ENCODE measurements around the gene PGM2L1. TPM values are rescaled to one million over a fixed set of nuclear protein-coding genes. Genes with fewer than 3 reads are reported as not detected.
"Not testable (repeated sequence)": the region's sequence is repeated elsewhere in the genome, so short reads cannot be mapped to it uniquely, and the experiment has no call there.

The PGM2L1 gene
- total RNA-seq, 1 donor from 2014 or later, result 20.5 TPM

DNA sequence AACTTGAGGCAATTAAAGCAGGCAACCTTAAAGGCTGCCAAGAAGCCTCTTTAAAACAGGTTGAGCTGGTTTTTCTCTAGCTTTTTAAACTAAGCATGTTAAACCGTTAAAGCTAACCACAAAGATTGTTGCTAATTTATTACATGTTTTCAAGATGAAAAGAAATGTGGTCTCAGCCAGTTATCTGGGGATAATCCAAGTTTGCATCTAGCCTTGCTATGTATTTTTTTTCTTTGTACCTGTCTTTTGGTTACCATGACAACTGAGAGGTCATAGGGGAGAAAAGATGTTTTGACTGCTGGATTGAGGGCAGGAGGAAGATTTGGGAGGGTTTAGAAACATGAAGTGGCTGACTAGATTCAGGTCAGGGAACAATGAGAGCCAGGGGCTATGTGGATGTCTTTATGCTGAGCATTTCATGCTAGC lies 19.2 kb upstream of the PGM2L1 start:
- H3K4me3 Mint-ChIP-seq (ENCODE audit: low read depth), result no peak overlapping the region

GRCh38 chr11:74416974-74417373 lies 18.7 kb upstream of the PGM2L1 start:
- peaks cover 13% of the 10 kb centered on the region for H3K4me1 Mint-ChIP-seq (ENCODE audit: low read depth)
- H3K4me3 Mint-ChIP-seq (ENCODE audit: low read depth); H3K36me3 Mint-ChIP-seq (ENCODE audit: insufficient read depth); H3K9me3 Mint-ChIP-seq (ENCODE audit: low read depth); H3K27ac Mint-ChIP-seq; DNase-seq (ENCODE audit: low spot score, unreplicated experiment); H3K27me3 Mint-ChIP-seq: not testable (repeated sequence)

More for the DNA sequence above, 19.2 kb upstream of the PGM2L1 start:
- TF ChIP-seq, protein P1, sequence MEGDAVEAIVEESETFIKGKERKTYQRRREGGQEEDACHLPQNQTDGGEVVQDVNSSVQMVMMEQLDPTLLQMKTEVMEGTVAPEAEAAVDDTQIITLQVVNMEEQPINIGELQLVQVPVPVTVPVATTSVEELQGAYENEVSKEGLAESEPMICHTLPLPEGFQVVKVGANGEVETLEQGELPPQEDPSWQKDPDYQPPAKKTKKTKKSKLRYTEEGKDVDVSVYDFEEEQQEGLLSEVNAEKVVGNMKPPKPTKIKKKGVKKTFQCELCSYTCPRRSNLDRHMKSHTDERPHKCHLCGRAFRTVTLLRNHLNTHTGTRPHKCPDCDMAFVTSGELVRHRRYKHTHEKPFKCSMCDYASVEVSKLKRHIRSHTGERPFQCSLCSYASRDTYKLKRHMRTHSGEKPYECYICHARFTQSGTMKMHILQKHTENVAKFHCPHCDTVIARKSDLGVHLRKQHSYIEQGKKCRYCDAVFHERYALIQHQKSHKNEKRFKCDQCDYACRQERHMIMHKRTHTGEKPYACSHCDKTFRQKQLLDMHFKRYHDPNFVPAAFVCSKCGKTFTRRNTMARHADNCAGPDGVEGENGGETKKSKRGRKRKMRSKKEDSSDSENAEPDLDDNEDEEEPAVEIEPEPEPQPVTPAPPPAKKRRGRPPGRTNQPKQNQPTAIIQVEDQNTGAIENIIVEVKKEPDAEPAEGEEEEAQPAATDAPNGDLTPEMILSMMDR (IDR thresholded peaks at IDR 0.05; ENCODE audit: unreplicated experiment), result no peak
- no peaks in the 10 kb centered on the region for H3K36me3 Mint-ChIP-seq (ENCODE audit: insufficient read depth)
- H3K4me1 Mint-ChIP-seq (ENCODE audit: low read depth), result peaks cover 13% of the 10 kb centered on the region
- no peak for DNase-seq (ENCODE audit: low spot score, unreplicated experiment)
- peaks cover 8% of the 10 kb centered on the region for H3K27me3 Mint-ChIP-seq
- H3K27ac Mint-ChIP-seq, result peak overlapping the region; percentile 18
- H3K9me3 Mint-ChIP-seq (ENCODE audit: low read depth), result no peaks in the 10 kb centered on the region

DNA sequence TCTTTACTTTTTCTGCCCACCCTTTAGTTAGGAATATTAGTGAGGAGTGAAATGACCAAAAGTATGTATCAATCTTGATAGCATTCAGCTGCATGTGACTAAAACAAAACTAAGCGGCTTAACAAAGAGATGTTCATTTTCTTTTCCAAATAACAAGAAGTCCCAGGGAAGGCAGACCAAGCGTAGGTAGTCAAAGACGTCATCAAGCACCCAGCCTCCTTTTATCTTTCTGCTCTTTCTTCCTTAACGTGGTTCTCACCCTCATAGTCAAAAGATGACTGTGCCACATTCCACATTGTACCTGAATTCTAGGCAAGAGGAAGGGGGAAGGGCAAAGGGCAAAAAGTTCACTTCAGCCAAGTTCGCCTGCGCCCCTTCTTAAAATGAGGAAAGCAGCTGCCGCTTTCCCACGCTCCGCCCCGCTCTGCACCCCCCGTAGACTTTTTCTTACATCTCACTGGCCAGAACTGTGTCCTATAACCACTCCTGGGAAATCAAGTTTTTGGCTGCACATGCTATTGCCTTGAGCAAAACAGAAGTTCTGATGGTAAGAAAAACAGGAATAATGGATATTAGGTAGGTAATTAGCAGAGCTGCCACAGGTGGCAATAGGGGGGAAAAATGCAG lies 14.6 kb upstream of the PGM2L1 start:
- no peak overlapping the region for H3K4me3 Mint-ChIP-seq (ENCODE audit: low read depth)

DNA sequence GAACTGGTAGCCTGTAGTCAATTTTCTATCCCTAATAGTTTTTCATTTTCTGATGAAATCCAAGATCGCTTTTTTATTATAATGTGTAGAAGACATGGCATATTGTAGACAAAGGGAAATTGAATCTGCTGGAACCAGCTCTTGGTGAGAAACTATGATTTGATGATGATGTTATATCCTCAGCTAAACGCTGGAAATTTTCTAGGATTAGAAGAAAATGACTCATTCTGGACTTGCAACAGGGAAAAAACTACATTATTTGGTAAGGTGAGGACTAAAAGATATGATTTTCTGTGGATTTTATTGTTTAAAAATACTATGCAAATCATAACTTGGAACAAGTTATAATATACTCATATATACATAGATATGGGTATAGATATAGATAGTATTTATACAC lies 14.1 kb upstream of the PGM2L1 start:
- peaks cover 6% of the 10 kb centered on the region for H3K4me1 Mint-ChIP-seq (ENCODE audit: low read depth)
- H3K27me3 Mint-ChIP-seq, result no peaks in the 10 kb centered on the region
- H3K9me3 Mint-ChIP-seq (ENCODE audit: low read depth), result no peaks in the 10 kb centered on the region
- H3K27ac Mint-ChIP-seq, result no peak overlapping the region
- TF ChIP-seq, protein P1 (IDR thresholded peaks at IDR 0.05; ENCODE audit: unreplicated experiment), result no peak
- H3K4me3 Mint-ChIP-seq (ENCODE audit: low read depth), result no peak overlapping the region
- DNase-seq (ENCODE audit: low spot score, unreplicated experiment), result no peak
- no peaks in the 10 kb centered on the region for H3K36me3 Mint-ChIP-seq (ENCODE audit: insufficient read depth)

More for the DNA sequence above, 14.6 kb upstream of the PGM2L1 start:
- DNase-seq (ENCODE audit: low spot score, unreplicated experiment), result no peak
- H3K36me3 Mint-ChIP-seq (ENCODE audit: insufficient read depth), result no peaks in the 10 kb centered on the region
- TF ChIP-seq, protein P1 (IDR thresholded peaks at IDR 0.05; ENCODE audit: unreplicated experiment), result no peak
- no peaks in the 10 kb centered on the region for H3K27me3 Mint-ChIP-seq
- peaks cover 9% of the 10 kb centered on the region for H3K4me1 Mint-ChIP-seq (ENCODE audit: low read depth)
- H3K9me3 Mint-ChIP-seq (ENCODE audit: low read depth), result no peaks in the 10 kb centered on the region
- no peak overlapping the region for H3K27ac Mint-ChIP-seq

DNA sequence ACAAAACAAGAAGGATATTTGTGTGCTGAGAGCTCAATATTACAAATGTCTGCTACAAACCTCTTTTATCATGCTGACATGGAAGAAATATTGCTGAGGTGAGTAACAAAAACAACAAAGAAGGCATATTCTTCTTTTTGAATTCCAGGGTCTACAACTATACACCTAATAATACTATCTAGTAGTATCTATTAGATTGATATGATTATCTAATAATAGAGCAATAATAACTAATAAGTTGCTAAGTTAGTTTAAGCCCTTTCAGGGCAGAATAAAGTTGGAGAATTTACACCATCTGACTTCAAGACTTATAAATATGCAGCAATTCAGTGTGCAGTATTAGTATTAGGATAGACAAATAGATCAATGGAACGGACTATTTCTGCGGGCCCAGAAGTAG lies 11.4 kb upstream of the PGM2L1 start:
- peaks cover 6% of the 10 kb centered on the region for H3K4me1 Mint-ChIP-seq (ENCODE audit: low read depth)
- H3K36me3 Mint-ChIP-seq (ENCODE audit: insufficient read depth), result no peaks in the 10 kb centered on the region
- DNase-seq (ENCODE audit: low spot score, unreplicated experiment), result no peak

More for the DNA sequence above, 11.4 kb upstream of the PGM2L1 start:
- H3K4me3 Mint-ChIP-seq (ENCODE audit: low read depth), result no peak overlapping the region
- H3K27ac Mint-ChIP-seq, result no peak overlapping the region
- no peaks in the 10 kb centered on the region for H3K27me3 Mint-ChIP-seq
- TF ChIP-seq, protein P1 (IDR thresholded peaks at IDR 0.05; ENCODE audit: unreplicated experiment), result no peak
- H3K9me3 Mint-ChIP-seq (ENCODE audit: low read depth), result no peaks in the 10 kb centered on the region

All from progenitor cell of endocrine pancreas (in vitro differentiated cells).